K562 (cell line): ENCODE data around the gene LDLRAD3.

Source experiments
- MAX ChIP-seq: sonication (generic); formaldehyde crosslinking; IDR thresholded peaks from 2 replicates; pipeline ENCODE4 v1.9.0; 2022; ENCODE audit warnings: mild to moderate bottlenecking, missing genetic modification reagents
- RFX5 ChIP-seq: IDR thresholded peaks from 2 replicates; pipeline ENCODE4 v1.6.1; 2011; ENCODE audit warnings: low read depth, mild to moderate bottlenecking, improper control_type of control experiment, low read length

DNA sequence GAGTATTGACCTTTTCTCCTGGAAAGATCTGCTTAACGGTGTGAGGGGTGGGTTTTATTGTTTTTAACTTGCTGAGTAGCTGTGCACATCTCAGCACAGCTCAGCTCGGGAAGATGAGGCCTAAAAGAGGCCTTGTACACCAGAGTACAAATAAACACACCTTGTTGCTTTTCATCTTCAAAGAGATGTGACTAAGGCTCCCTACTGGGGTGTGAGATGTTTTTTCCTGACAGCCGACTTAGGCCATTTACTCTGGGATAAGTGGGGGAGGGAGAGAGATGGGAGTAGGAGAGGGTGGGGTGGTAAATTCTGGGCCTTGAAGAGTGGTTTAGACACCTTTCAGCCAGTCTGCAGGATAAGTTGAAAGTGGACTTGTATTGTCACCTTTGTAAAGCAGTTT lies 2.9 kb downstream of the LDLRAD3 start:
- TF ChIP-seq MAX (CRISPR knock-in tag) (no peak), RFX5 (no peak)
